DND-41 (cell line): ENCODE results near the gene CKS1B.

Experiments used
- CTCF ChIP-seq: IDR thresholded peaks from 2 replicates; pipeline ENCODE4 v1.5.1; 2012; ENCODE audit warnings: borderline replicate concordance, low read length, moderate library complexity, mild to moderate bottlenecking; ENCODE audit not compliant: poor library complexity, severe bottlenecking; ENCODE audit errors: extremely low read depth
- EZH2 ChIP-seq: IDR thresholded peaks from 3 replicates; pipeline ENCODE4 v1.6.1; 2012; ENCODE audit warnings: borderline replicate concordance, low read depth, mild to moderate bottlenecking, moderate library complexity, low read length, inconsistent platforms; ENCODE audit not compliant: severe bottlenecking

DNA sequence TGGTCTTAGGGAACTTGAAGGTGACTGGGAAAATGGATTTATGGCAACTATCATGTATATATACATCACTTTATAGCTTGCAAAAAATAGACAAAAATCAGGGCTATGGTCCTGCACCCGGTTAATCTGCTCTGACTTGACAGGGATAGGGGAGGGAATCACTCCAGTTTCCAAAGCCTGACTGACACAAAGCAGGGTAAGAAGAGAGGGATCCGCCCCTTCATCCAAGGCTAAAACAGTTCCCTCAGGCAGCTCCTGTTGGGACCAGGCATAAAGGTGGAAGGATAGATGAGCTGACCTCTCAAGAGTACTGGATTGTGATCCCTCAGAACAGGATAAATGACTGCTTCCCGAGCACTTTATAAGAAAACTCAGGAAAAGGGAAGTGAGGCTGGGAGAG is 19.9 kb upstream of the CKS1B start:
- TF ChIP-seq CTCF (no peak), EZH2 (no peak)
